GM12875 (cell line): ENCODE results near the gene KRTAP5-3.
"Not testable (repeated sequence)": the region's sequence is repeated elsewhere in the genome, so short reads cannot be mapped to it uniquely, and the experiment has no call there.

Experiments
- H3K4me3 ChIP-seq: one replicate; pipeline ENCODE4 v1.5.1; 2011; ENCODE audit warnings: low read depth, low read length, control low read depth
- CTCF ChIP-seq: IDR thresholded peaks from 2 replicates; pipeline ENCODE4 v1.5.1; 2011; ENCODE audit warnings: low read depth, mild to moderate bottlenecking, control low read depth, inconsistent platforms, low read length, moderate library complexity, borderline replicate concordance; ENCODE audit not compliant: insufficient read depth

KRTAP5-3 gene

GRCh38 chr11:1598816-1599215 lies 9.4 kb downstream of the KRTAP5-3 start:
- H3K4me3 ChIP-seq = no peak overlapping the region
- TF ChIP-seq CTCF = no peak

DNA sequence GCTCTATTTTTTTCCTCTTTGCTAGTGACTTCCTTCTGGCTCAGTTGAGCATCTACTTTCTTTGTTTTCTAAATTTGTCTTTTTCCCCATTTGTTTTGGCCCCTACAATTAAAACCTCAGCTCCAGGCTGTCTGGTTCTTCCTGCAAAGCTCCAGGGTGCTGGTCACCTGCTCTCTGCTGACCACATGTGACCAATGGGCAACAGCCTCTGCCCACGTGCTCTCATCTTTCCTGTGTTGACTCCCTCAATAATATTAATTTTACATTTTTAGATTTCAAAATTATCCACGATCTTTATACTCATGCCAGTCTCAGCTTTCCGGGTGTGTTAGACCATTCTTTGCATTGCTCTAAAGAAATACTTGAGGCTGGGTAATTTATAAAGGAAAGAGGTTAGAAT lies 9.9 kb downstream of the KRTAP5-3 start:
- not testable (repeated sequence) for H3K4me3 ChIP-seq

DNA sequence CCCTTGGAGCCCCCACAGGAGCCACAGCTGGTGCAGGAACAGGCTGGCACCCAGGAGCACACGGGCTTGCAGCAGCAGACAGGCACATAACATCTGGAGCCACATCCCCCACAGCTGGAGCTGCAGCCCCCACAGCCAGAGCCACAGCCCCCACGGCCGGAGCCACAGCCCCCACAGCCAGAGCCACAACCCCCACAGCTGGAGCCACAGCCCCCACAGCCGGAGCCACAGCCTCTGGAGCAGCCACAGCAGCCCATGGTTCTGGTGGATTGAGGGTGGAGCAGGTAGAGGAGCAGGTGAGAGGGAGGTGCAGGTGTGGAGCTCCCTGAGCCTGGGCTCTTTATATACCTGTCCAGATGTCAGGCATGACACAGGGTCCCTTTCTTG lies 10.3 kb downstream of the KRTAP5-3 start, which contains the start of gene KRTAP5-2:
KRTAP5-2 (minus strand) TSS at position 301 of the 387 bp plus-strand sequence; CDS start at position 257, 44 bp downstream.
- H3K4me3 ChIP-seq = no peak within 1 kb of the TSS
- TF ChIP-seq CTCF = no peak

DNA sequence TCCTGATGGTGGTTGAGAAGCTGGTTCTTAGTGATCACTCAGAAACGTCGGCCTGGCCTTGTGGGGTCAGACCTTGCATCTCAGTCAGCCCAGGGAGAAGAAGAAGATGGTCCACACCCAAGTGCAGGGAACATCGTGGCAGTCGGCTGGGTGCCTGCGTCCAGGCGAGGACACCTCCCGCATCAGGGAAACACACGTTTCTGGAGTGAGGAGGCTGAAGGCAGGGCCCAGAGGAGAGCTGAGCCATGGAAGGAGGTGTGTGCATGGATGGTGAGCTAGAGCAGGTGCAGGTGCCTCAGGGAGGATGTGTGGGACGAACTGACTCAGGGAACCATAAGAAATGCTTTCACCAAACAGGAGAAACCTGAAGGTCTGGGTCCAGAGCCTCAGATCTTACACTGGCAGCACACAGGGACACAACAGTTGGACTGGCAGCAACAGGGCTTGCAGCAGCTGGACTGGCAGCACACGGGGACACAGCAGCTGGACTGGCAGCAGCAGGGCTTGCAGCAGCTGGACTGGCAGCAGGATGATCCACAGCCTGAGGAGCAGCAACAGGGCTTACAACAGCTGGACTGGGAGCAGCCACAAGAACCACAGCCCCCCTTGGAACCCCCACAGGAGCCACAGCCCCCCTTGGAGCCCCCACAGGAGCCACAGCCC lies 10.8 kb downstream of the KRTAP5-3 start:
- no peak for TF ChIP-seq CTCF
- H3K4me3 ChIP-seq = no peak overlapping the region

- H3K4me3 ChIP-seq = not testable (repeated sequence)
Observed at GRCh38 chr11:1596576-1597121, 11.6 kb downstream of the KRTAP5-3 start.

DNA sequence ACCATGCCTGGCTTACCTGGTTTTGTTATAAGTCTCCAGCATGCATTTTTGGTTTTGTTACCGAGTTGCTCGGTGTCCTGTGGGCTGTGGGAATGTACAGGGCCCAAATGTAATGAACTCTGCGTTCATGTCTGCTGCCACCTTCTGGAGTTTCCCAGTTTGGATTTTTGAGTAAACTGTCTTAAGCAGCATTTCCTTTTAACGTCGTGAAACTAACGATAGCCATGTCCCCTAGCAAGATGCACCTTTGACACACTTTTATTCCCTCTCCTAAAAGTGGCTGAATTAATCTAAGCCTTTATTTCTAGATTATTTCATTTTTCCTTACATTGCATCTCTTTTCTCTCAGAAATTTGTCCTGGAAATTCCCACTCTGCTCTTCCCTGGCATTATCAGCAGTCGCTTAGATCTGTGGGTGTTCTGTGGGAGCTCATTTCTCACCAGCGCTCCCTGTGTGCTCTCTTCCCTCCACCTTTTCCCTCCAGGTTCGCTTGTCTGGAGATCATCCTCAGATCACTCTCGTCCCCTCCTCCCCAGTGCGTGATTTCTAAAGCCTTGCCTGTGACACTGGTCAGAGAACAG lies 12.2 kb downstream of the KRTAP5-3 start:
- H3K4me3 ChIP-seq = not testable (repeated sequence)

DNA sequence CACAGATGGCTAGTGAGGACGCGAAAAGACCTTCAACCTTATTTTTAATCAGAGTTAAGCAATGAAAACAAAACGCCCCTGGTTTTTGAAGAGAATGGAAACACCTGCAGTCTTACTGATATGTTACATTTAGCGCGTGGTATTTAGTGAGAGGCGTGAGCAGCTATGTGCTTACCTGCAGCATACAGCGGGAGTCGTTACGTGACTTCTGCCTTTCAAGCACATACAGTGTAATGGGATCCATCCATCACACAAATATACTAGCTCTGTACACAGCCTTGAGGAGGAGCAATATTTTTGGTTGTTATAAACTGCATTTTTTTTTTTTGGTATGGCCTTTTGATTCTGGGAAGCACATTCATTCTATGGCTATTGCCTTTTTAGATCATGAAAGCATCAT lies 15.6 kb downstream of the KRTAP5-3 start:
- no peak overlapping the region for H3K4me3 ChIP-seq
- no peak for TF ChIP-seq CTCF

GRCh38 chr11:1589996-1590395 lies 18.3 kb downstream of the KRTAP5-3 start:
- no peak overlapping the region for H3K4me3 ChIP-seq
- no peak for TF ChIP-seq CTCF

DNA sequence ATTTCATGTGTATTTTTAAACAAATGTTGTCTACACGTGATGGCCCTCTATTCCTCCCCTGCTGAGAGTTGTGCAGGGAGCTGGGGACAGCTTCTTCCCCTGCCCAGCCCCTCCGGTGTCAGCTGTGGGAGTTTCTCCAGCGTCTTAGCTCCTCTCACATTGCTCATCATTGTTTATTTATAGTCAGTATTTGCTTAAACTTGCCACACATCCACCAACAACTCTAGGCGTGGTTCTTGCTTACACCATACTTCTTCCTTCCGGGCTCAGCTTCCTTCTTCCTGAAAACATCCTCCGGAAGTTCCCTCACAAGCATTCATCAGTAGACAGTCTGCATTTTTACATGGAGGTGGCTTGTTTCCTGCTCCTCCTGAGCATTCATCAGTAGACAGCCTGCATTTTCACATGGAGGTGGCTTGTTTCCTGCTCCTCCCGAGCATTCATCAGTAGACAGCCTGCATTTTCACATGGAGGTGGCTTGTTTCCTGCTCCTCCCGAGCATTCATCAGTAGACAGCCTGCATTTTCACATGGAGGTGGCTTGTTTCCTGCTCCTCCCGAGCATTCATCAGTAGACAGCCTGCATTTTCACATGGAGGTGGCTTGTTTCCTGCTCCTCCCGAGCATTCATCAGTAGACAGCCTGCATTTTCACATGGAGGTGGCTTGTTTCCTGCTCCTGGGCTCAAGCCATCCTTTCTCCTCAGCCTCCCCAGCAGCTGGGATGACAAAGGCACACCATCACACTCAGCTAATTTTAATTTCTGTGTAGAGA lies 18.9 kb downstream of the KRTAP5-3 start:
- H3K4me3 ChIP-seq = not testable (repeated sequence)
